ENCODE results near the gene DMAC2L.
"Not testable (repeated sequence)": the region's sequence is repeated elsewhere in the genome, so short reads cannot be mapped to it uniquely, and the experiment has no call there.

GRCh38 chr14:50356283-50356682 lies 44.2 kb downstream of the DMAC2L start:
- TF ChIP-seq, protein P1, sequence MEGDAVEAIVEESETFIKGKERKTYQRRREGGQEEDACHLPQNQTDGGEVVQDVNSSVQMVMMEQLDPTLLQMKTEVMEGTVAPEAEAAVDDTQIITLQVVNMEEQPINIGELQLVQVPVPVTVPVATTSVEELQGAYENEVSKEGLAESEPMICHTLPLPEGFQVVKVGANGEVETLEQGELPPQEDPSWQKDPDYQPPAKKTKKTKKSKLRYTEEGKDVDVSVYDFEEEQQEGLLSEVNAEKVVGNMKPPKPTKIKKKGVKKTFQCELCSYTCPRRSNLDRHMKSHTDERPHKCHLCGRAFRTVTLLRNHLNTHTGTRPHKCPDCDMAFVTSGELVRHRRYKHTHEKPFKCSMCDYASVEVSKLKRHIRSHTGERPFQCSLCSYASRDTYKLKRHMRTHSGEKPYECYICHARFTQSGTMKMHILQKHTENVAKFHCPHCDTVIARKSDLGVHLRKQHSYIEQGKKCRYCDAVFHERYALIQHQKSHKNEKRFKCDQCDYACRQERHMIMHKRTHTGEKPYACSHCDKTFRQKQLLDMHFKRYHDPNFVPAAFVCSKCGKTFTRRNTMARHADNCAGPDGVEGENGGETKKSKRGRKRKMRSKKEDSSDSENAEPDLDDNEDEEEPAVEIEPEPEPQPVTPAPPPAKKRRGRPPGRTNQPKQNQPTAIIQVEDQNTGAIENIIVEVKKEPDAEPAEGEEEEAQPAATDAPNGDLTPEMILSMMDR (IDR thresholded peaks at IDR 0.05): not testable (repeated sequence)
- not testable (repeated sequence) for TF ChIP-seq POLR2A (IDR thresholded peaks at IDR 0.05); POLR2AphosphoS5 (IDR thresholded peaks at IDR 0.05); EP300 (IDR thresholded peaks at IDR 0.05; ENCODE audit: low read depth)

Measured in transverse colon (tissue), 4 donors.